ENCODE results near the gene CSAG2.

CSAG2 gene

DNA sequence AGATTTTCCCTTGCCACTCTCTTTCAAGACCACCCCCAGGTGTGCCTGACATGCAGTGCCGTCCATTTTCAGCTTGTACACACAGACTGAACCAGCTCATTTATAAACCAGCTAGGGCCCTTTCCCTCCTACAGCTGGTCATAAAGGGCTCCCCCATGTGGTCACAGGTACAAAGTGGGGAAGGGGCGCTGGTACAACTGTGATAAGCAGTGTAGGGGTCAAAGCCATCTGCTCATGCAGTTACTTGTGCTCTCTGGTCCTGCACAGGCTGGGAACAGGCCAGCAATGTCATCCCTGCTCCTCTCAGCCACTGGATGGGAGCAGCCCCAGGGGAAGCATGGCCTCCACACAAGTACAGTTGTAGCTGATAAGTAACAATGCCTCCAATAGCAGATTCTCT, 50.8 kb downstream of the CSAG2 start:
- peaks cover 0 to 2% of the 10 kb centered on the region in 2 donors for H3K27me3 ChIP-seq (ENCODE audit: control insufficient read depth in 2 of 2, insufficient read depth in 2 of 2, low read length in 2 of 2)
- no peaks in the 10 kb centered on the region for H3K36me3 ChIP-seq (ENCODE audit: control insufficient read depth in 2 of 2, insufficient read depth in 2 of 2, low read length in 2 of 2)
- no peak overlapping the region for H3K4me3 ChIP-seq (ENCODE audit: low read length in 2 of 2)
- H3K4me1 ChIP-seq (ENCODE audit: control insufficient read depth in 2 of 2, insufficient read depth in 2 of 2, low read length in 2 of 2), result no peaks in the 10 kb centered on the region
- H3K9me3 ChIP-seq (ENCODE audit: control insufficient read depth in 2 of 2, low read length in 2 of 2), result no peaks in the 10 kb centered on the region
- H3K27ac ChIP-seq (ENCODE audit: low read depth in 2 of 2, low read length in 2 of 2), result no peak overlapping the region
- no peak overlapping the region for H3K9ac ChIP-seq (ENCODE audit: low read depth in 1 of 2, low read length in 2 of 2)

Data from mucosa of rectum (tissue), 2 donors.